ENCODE results near the gene HSPG2.
"Not testable (repeated sequence)": the region's sequence is repeated elsewhere in the genome, so short reads cannot be mapped to it uniquely, and the experiment has no call there.

Gene HSPG2

GRCh38 chr1:21828075-21828474 is 109.0 kb downstream of the HSPG2 start:
- in situ Hi-C loops (cut with MboI; ENCODE audit: low sequenced_read_pairs, unreplicated experiment): no loop called here
- TF ChIP-seq CTCF (IDR thresholded peaks at IDR 0.05; ENCODE audit: borderline replicate concordance, control extremely low read depth, extremely low read depth, insufficient read depth, missing control alignments): no peak
- DNase-seq (ENCODE audit: low spot score): no peak

- TF ChIP-seq CTCF (IDR thresholded peaks at IDR 0.05; ENCODE audit: borderline replicate concordance, control extremely low read depth, extremely low read depth, insufficient read depth, missing control alignments): no peak
- in situ Hi-C loops (cut with MboI; ENCODE audit: low sequenced_read_pairs, unreplicated experiment): no loop called here
- DNase-seq (ENCODE audit: low spot score): no peak
These were observed 109.9 kb downstream of the HSPG2 start for GRCh38 chr1:21827141-21827679.

GRCh38 chr1:21826694-21827093 is 110.4 kb downstream of the HSPG2 start:
- DNase-seq (ENCODE audit: low spot score); in situ Hi-C loops (cut with MboI; ENCODE audit: low sequenced_read_pairs, unreplicated experiment): not testable (repeated sequence)

GRCh38 chr1:21825393-21825792 is 111.7 kb downstream of the HSPG2 start:
- no peak for DNase-seq (ENCODE audit: low spot score)
- in situ Hi-C loops (cut with MboI; ENCODE audit: low sequenced_read_pairs, unreplicated experiment): no loop called here
- no peak for TF ChIP-seq CTCF (IDR thresholded peaks at IDR 0.05; ENCODE audit: borderline replicate concordance, control extremely low read depth, extremely low read depth, insufficient read depth, missing control alignments)

- TF ChIP-seq CTCF (IDR thresholded peaks at IDR 0.05; ENCODE audit: borderline replicate concordance, control extremely low read depth, extremely low read depth, insufficient read depth, missing control alignments): no peak
- DNase-seq (ENCODE audit: low spot score): no peak
- in situ Hi-C loops (cut with MboI; ENCODE audit: low sequenced_read_pairs, unreplicated experiment): no loop called here
These were observed 112.2 kb downstream of the HSPG2 start for GRCh38 chr1:21824926-21825325.

- TF ChIP-seq CTCF (IDR thresholded peaks at IDR 0.05; ENCODE audit: borderline replicate concordance, control extremely low read depth, extremely low read depth, insufficient read depth, missing control alignments): no peak
- no peak for DNase-seq (ENCODE audit: low spot score)
- in situ Hi-C loops (cut with MboI; ENCODE audit: low sequenced_read_pairs, unreplicated experiment): no loop called here
These were observed 113.0 kb downstream of the HSPG2 start for GRCh38 chr1:21823980-21824702.

GRCh38 chr1:21823206-21823979 is 113.7 kb downstream of the HSPG2 start:
- no peak for TF ChIP-seq CTCF (IDR thresholded peaks at IDR 0.05; ENCODE audit: borderline replicate concordance, control extremely low read depth, extremely low read depth, insufficient read depth, missing control alignments)
- in situ Hi-C loops (cut with MboI; ENCODE audit: low sequenced_read_pairs, unreplicated experiment): no loop called here
- no peak for DNase-seq (ENCODE audit: low spot score)
